ENCODE measurements around the gene VEZF1.

GRCh38 chr17:57990037-57990436 is 2.0 kb upstream of the VEZF1 start:
- TF ChIP-seq CTCF (IDR thresholded peaks at IDR 0.05 in 8 of 11, conservative IDR thresholded peaks at IDR 0.05 in 3 of 11) (no peak), POLR2AphosphoS5 (IDR thresholded peaks at IDR 0.05) (no peak), POLR2A (IDR thresholded peaks at IDR 0.05) (no peak)

Measured in spleen (tissue), 7 donors.